H1 (cell line): ENCODE measurements around the gene SPTBN4. TPM values are rescaled to one million over a fixed set of nuclear protein-coding genes. Genes with fewer than 3 reads are reported as not detected.

Experiments
- CTBP2 ChIP-seq: IDR thresholded peaks from 2 replicates; pipeline ENCODE4 v1.7.0; 2011; ENCODE audit warnings: borderline replicate concordance, mild to moderate bottlenecking, moderate library complexity, mixed read lengths, low read length; ENCODE audit not compliant: insufficient read depth, insufficient read length
- EGR1 ChIP-seq: IDR thresholded peaks from 2 replicates; pipeline ENCODE4 v1.6.1; 2011; ENCODE audit warnings: low read depth, low read length, borderline replicate concordance
- FOSL1 ChIP-seq: IDR thresholded peaks from 2 replicates; pipeline ENCODE4 v1.6.1; 2011; ENCODE audit warnings: mild to moderate bottlenecking, low read depth, low read length, moderate library complexity; ENCODE audit not compliant: insufficient read depth
- MAFK ChIP-seq: IDR thresholded peaks from 2 replicates; pipeline ENCODE4 v1.6.1; 2012; ENCODE audit warnings: low read depth, mild to moderate bottlenecking, improper control_type of control experiment, low read length
- SAP30 ChIP-seq: fragments of 300-600 bp; sonication (generic); IDR thresholded peaks from 2 replicates; pipeline ENCODE4 v1.7.1; 2012; ENCODE audit warnings: low read length, moderate library complexity, mild to moderate bottlenecking, inconsistent platforms; ENCODE audit not compliant: insufficient read depth, insufficient replicate concordance
- TEAD4 ChIP-seq: IDR thresholded peaks from 2 replicates; pipeline ENCODE4 v1.6.1; 2012; ENCODE audit warnings: low read depth, low read length, inconsistent platforms, mixed read lengths
- polyA plus RNA-seq, 7 experiments: library from polyadenylated mRNA; depleted of rRNA in 3 of 7; stranded (reverse) in 5 of 7; unstranded in 2 of 7; fragments of >200 nt in 5 of 7; fragments of 200-250 nt in 2 of 7; gene quantifications; 1 replicate in 5 of 7; 2 replicates in 1 of 7; 4 replicates in 1 of 7; pipeline versions ENCODE4 v1.2.1 to v1.2.3, GENCODE V29; 2011 to 2013; ENCODE audit warnings: missing spikeins in 2 of 7, mixed read lengths in 2 of 7
- total RNA-seq: library from RNA; stranded (reverse); fragmentation: NEBNext Ultra II Directional; extraction: Animal tissue kit (Norgen Biotek cat#: 25700); gene quantifications from 2 replicates; pipeline ENCODE4 v1.2.1, GENCODE V29; 2021
- TF ChIP-seq, protein P1 (sequence below): IDR thresholded peaks from 2 replicates; pipeline ENCODE4 v1.6.1; 2012; ENCODE audit warnings: inconsistent platforms

The SPTBN4 gene
- total and polyA plus RNA-seq, 2 of the 8 experiments (the other 6 are each of a cell fraction or from before 2014, with no cell fraction given): 1.9 to 3.0 TPM

DNA sequence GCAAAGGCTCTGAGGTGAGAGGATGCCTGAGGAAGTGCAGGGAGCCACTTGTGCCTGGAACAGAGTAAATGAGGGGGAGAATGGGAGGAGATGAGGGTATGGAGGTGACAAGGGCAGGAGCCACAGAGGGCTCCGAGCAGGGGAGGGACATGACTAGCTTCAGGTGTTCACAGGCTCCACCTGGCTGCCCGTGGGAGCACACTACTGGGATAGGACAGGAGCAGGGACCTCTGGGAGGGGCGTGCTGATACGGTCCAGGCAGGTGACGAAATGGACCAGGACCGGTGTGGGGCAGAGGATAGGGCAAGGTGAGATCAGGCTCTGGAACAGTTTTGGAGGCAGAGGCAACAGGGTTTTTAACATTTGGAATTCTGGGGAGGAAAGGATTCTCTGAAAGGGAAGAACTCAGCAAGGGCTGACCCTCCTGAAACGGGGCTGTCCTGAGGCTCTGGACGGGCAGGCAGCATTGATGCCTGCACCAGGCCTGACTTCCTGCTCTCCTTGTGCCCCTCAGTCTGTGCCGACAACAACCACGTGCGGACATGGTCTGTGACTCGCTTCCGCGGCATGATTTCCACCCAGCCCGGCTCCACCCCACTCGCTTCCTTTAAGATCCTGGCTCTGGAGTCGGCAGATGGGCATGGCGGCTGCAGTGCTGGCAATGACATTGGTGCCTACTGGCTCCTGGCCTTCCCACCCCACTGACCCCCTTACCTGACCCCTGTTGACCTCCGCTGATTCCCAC is 121.5 kb downstream of the SPTBN4 start (continued):
- TF ChIP-seq TEAD4 (no peak), SAP30 (no peak), FOSL1 (no peak), EGR1 (no peak), CTBP2 (no peak), MAFK (no peak)
- TF ChIP-seq, protein P1, sequence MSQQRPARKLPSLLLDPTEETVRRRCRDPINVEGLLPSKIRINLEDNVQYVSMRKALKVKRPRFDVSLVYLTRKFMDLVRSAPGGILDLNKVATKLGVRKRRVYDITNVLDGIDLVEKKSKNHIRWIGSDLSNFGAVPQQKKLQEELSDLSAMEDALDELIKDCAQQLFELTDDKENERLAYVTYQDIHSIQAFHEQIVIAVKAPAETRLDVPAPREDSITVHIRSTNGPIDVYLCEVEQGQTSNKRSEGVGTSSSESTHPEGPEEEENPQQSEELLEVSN: no peak
